ENCODE data around the gene COL21A1. TPM values are rescaled to one million over a fixed set of nuclear protein-coding genes. Genes with fewer than 3 reads are reported as not detected.

Gene COL21A1
- total RNA-seq, 1 experiment from 2014 or later: 1.8 TPM

DNA sequence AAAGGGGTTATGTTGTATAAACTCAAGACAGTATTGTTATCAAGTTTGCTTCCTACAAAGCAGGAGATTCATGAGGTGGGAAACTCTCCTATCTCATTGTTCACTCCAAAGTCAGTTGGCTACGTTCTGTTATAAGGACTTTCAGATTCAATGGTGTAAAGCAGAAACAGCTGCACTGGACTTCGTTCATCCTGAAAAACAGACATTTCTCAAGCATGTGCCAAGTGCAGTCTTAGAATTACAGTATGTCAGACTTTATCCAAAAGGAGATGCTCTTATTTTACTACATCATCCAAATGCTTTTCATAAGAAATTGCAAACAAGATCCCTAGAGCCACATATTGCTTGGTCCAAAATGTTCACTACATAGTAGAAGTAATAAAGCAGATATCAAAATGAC, 14.9 kb downstream of the COL21A1 start:
- Histone ChIP-seq H4K91ac (ENCODE audit: insufficient read length, low read depth, low read length) (no peak overlapping the region), H3K27ac (ENCODE audit: insufficient read length, low read depth, low read length) (no peak overlapping the region), H3K4ac (ENCODE audit: low read depth, low read length) (no peak overlapping the region), H3K79me2 (ENCODE audit: insufficient read depth, low read length) (no peaks in the 10 kb centered on the region), H2BK120ac (ENCODE audit: low read depth, low read length, poor library complexity, severe bottlenecking) (no peak overlapping the region), H3K18ac (ENCODE audit: insufficient read length, low read depth, low read length) (no peak overlapping the region), H3K9ac (ENCODE audit: extremely low read depth, insufficient read length, low read length) (no peak overlapping the region), H3K27me3 (ENCODE audit: insufficient read depth, low read length) (no peaks in the 10 kb centered on the region), H3K79me1 (ENCODE audit: insufficient read depth, low read depth, low read length, poor library complexity, severe bottlenecking) (no peaks in the 10 kb centered on the region), H3K23ac (ENCODE audit: insufficient read length, low read depth, low read length) (no peak overlapping the region), H2BK15ac (ENCODE audit: low read depth, low read length) (no peak overlapping the region), H4K8ac (replicated peaks; ENCODE audit: insufficient read length, low read depth, low read length) (no peak overlapping the region), H2BK20ac (ENCODE audit: low read depth, low read length, poor library complexity, severe bottlenecking) (no peak overlapping the region), H2BK12ac (ENCODE audit: insufficient read length, low read depth, low read length) (no peak overlapping the region), H2BK5ac (ENCODE audit: insufficient read length, low read length) (no peak overlapping the region), H3K56ac (ENCODE audit: insufficient read length, low read depth, low read length) (no peak overlapping the region), H4K20me1 (ENCODE audit: control insufficient read depth, insufficient read depth, insufficient read length) (no peaks in the 10 kb centered on the region), H4K5ac (ENCODE audit: insufficient read length, low read depth, low read length) (no peak overlapping the region), H2AFZ (ENCODE audit: low read length) (no peak overlapping the region), H2AK5ac (ENCODE audit: insufficient read length, low read length) (no peak overlapping the region), H3K14ac (ENCODE audit: insufficient read depth, low read length) (no peak overlapping the region), H3T11ph (ENCODE audit: low read length) (no peak overlapping the region), H3K4me2 (ENCODE audit: insufficient read depth, insufficient read length, low read length) (no peak overlapping the region), H3K9me3 (ENCODE audit: control insufficient read depth, low read depth, low read length) (no peaks in the 10 kb centered on the region), H3K4me1 (ENCODE audit: insufficient read depth, low read length) (no peaks in the 10 kb centered on the region), H3K23me2 (ENCODE audit: insufficient read length, low read depth, low read length, poor library complexity, severe bottlenecking) (no peaks in the 10 kb centered on the region)
- Mint-ChIP-seq H3K27me3 (ENCODE audit: low read depth) (no peaks in the 10 kb centered on the region), H3K4me3 (no peak overlapping the region), H3K4me1 (no peaks in the 10 kb centered on the region), H3K9me3 (no peaks in the 10 kb centered on the region), H3K36me3 (ENCODE audit: insufficient read depth in 1 of 3, low read depth in 3 of 3) (no peaks in the 10 kb centered on the region), H3K27ac (no peak overlapping the region)
- no peak for DNase-seq
- WGBS (ENCODE audit: extremely low coverage, insufficient read length, low lambda C conversion rate): no CpG with 5 or more reads among the region's 2 CpGs
- no peak for TF ChIP-seq CTCF (conservative IDR thresholded peaks at IDR 0.05)
